OCI-LY3 (cell line): ENCODE measurements around the gene LZIC.
"Not testable (repeated sequence)": the region's sequence is repeated elsewhere in the genome, so short reads cannot be mapped to it uniquely, and the experiment has no call there.

Source experiments
- EZH2phosphoT487 ChIP-seq: fragments of 200-600 bp; shearing (Covaris generic); IDR thresholded peaks from 2 replicates; pipeline ENCODE4 v1.6.1; 2018; ENCODE audit warnings: antibody characterized with exemption, mixed run types, low read depth
- TF ChIP-seq, protein P1 (sequence below): fragments of 200-600, 300-600 bp; sonication (generic); IDR thresholded peaks from 2 replicates; pipeline ENCODE4 v1.5.1; 2014; ENCODE audit warnings: antibody characterized with exemption, low read length, low read depth

DNA sequence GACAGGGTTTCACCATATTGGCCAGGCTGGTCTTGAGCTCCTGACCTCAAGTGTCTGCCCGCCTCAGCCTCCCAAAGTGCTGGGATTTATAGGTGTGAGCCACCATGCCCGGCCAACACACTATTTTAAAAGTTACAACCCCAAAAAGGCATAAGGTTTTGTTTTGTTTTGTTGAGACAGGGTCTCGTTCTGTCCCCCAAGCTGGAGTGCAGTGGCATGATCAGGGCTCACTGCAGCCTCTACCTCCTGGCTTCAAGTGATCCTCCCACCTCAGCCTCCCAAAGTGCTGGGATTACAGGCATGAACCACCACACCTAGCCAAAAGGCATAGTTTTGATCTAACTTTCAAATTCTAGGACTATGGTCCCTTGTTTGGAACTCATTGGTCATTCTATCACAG, 25.7 kb downstream of the LZIC start:
- TF ChIP-seq, protein P1, sequence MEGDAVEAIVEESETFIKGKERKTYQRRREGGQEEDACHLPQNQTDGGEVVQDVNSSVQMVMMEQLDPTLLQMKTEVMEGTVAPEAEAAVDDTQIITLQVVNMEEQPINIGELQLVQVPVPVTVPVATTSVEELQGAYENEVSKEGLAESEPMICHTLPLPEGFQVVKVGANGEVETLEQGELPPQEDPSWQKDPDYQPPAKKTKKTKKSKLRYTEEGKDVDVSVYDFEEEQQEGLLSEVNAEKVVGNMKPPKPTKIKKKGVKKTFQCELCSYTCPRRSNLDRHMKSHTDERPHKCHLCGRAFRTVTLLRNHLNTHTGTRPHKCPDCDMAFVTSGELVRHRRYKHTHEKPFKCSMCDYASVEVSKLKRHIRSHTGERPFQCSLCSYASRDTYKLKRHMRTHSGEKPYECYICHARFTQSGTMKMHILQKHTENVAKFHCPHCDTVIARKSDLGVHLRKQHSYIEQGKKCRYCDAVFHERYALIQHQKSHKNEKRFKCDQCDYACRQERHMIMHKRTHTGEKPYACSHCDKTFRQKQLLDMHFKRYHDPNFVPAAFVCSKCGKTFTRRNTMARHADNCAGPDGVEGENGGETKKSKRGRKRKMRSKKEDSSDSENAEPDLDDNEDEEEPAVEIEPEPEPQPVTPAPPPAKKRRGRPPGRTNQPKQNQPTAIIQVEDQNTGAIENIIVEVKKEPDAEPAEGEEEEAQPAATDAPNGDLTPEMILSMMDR, result not testable (repeated sequence)
- TF ChIP-seq EZH2phosphoT487, result not testable (repeated sequence)
